HPDE6-E6E7 (cell line): ENCODE results near the gene MLLT6.

Experiments used
- DNase-seq: peaks from one replicate; pipeline ENCODE4 v3.0.0; 2011; ENCODE audit warnings: missing footprints; ENCODE audit errors: extremely low spot score

Gene MLLT6

DNA sequence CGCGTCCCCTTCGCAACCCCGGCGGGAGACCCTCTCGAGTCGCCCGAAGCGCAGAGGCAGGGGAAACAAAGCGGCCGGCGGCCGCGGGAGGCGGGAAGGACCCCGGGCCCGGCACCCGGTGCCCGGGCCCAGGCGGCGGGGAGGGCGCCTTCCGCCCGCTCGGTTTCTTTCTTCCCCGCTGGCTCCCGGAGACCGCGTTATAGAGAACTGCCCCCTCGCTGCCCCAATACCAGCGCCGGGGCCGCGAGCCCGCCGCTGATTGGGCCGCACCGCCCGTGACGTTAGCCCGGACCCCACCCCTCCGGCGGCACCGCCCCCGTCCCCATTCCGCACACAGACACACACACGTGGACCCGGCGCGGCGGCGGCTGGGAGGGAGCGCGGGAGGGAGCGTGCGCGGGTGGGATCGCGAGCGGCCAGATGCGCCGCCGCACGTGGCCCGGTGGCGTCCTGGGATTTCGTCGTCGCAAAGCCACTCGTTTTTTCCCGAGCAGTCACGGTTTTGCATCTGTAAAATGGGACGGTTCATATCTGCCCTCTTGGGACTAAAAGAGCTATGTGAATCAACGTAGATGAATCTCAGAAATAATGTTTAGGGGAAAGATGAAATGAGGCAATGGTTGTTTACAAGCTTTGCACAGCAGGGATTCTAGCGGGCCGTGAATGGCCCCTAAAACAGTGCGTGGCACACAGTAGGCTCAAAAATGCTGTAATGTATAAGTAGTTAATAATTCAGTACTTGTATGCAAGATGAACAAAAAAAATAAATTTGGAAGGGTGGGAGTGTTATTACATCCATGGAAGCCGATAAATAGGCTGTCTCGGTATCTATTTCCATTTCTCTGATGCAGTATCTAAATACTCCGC, 30.1 kb upstream of the MLLT6 start, which contains the start of gene EPOP:
Gene EPOP, minus strand, starts transcription at position 209 of the 867 bp plus-strand sequence. CDS start 462 bp downstream, outside the sequence.
- peak; percentile 91 for DNase-seq

DNA sequence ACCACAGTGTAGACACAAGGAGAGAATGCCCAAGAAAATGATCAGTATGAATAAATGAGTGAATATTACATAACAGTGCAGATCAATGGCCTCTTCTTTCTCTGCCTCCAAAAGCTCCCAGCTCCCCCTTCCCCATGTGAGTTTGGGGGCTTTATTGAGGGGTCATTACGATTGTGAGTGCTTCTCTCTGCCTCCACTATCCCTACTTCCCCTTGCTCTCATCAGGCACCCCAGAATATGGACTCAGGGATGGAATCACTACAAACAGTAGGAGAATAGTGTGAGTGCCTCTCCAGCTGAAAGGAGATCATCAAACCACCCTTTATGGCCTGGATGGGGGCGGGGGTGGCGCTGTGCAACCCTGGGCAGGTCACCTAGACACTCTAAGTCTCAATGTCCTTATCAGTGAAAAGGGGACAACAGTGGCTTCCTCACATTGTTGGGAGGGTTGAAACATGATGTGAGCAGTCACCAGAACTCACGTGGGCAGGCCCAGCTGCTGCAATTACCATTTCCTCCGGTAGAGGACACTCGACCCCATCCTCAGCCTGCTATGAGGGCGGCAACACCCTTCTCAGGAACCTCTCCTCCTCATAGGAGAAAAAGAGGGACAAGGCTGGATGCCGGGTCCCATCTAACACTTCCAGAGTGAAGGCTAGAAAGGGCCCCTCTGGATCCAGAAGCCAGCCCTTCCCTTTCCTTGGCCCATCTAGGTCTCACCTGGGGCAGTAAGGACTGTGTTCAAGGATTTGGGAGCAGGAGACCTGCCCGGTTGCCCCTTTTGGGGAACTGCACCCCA, 28.2 kb upstream of the MLLT6 start:
- peak; percentile 84 for DNase-seq

DNA sequence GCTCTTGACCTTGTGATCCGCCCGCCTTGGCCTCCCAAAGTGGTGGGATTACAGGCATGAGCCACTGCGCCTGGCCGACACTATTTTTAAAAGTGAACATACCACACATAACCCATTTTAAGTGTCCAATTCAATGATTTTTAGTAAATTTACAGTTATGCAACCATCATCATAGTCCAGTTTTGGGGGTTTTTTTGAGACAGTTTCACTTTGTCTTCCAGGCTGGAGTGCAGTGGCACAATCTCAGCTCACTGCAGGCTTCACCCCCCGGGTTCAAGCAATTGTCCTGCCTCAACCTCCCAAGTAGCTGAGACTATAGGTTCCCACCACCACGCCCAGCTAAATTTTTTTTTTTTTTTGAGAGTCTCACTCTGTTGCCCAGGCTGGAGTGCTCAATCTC, 27.3 kb upstream of the MLLT6 start:
- no peak for DNase-seq

DNA sequence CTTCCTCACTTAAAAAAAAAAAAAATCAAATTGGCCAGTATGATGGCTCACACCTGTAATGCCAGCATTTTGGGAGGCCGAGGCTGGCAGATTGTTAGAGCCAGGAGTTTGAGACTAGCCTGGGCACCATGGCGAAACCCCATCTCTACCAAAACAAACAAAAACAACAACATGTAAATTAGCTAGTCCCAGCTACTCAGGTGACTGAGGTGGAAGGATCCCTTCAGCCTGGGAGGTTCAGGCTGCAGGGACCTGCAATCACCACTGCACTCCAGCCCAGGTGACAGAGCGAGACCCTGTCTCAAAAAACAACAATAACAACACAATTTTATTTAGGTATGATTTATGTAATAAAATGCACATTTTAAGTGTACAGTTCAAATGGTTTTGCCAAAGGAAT, 24.0 kb upstream of the MLLT6 start:
- no peak for DNase-seq

DNA sequence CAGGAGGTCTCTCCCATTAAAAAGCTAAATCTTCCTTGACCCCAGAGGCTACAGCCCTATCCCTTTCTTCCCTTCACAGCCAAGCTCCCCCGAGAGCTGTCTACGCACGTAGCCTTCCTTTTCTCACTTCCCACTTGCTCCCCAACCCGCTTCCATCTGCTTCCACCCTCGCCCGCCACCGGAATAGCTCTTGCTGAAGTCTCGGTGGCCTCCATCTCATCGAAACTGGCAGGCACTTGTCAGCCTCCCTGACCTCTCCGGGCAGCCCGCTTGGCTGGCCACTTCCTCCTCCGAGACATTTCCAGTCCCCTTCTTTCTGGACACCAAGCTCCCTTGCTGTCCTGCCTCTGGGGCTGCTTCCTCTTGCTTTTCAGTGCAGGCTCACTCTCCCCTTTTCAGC, 19.6 kb upstream of the MLLT6 start:
- DNase-seq, result no peak

DNA sequence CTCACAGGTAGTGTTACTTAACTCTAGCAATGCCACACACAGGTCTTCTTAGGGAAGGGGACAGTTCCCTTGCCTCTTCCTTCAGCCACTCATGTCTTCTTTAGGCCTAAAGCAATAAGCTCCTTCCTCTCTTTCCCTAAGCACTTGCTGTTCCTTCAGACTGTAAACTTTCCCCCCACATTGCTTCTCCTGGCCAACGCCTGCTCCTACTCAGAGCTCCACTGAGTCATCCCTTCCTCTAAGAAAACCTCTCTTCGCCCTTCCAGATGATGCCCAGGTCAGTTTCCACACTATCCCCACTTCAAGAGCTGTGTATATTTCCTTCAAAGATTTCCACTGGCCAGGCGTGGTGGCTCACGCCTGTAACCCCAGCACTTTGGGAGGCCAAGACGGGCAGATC, 17.8 kb upstream of the MLLT6 start:
- no peak for DNase-seq

DNA sequence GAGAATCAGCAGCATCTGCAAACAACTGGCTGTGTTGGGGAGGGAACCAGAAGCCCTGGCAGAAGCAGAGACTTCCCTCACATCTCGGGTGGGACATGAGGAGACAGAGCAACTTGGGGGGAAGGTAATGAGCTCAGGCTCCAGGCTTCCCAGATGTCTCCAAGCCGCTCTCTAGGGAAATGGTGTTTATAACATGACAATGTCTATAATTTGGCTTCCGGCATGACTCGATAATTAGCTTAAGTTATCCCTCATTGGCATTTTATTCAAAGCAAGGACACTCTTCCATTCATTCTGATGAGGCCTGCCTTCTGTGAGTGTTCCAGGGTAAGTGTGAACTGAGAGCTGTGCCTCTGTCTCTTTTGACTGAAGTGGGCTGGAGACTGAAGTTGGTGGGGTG, 14.7 kb upstream of the MLLT6 start:
- no peak for DNase-seq

DNA sequence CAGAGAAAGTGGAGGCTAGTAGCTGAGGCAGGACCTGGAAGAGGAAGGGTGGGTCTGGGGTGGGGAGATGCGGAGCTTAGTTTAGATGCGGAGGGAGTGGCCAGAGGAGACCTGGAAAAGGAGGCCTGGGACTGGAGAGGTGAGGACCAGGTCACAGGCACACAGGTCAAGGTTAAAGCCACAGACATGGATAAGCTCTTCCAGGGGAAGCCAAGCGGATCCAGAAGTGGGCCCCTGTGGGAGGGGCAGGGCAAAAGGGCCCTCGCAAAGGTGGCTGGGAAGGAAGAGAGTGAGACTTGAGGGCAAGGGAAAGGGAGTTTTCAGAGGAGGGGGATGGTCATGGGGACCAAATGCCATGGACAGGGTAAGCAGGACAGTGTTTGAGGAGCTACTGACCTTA, 13.9 kb upstream of the MLLT6 start:
- no peak for DNase-seq

DNA sequence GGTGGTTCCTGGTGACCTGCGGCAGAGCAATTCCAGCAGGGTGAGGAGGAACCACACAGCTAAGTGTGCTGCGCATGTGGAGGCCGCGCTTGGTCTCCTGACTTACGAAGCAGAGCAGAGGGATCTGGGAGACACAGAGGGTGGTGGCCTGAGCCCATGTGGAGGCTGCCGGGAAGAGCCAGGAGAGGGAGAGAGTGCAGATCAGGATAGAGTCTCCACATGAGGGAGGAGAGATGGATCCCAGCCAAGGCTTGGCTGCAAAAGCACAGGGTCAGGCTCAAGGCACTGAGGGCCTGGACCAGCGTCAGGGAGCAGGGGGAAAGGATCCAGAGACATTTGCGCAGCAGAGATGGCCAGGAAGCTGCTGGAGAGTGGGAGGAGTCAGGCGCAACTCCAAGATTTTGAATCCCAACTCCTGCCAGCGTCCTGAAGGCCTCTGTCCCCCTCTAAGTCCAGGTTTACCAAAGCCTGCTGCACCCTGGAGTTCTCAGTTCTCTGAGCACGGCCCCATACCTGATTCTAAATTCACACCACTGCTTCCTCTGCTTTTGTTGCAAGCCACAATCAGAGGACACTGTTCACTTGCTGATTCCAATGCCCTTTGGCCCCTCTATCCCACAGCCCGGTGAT, 11.3 kb upstream of the MLLT6 start:
- DNase-seq, result no peak

DNA sequence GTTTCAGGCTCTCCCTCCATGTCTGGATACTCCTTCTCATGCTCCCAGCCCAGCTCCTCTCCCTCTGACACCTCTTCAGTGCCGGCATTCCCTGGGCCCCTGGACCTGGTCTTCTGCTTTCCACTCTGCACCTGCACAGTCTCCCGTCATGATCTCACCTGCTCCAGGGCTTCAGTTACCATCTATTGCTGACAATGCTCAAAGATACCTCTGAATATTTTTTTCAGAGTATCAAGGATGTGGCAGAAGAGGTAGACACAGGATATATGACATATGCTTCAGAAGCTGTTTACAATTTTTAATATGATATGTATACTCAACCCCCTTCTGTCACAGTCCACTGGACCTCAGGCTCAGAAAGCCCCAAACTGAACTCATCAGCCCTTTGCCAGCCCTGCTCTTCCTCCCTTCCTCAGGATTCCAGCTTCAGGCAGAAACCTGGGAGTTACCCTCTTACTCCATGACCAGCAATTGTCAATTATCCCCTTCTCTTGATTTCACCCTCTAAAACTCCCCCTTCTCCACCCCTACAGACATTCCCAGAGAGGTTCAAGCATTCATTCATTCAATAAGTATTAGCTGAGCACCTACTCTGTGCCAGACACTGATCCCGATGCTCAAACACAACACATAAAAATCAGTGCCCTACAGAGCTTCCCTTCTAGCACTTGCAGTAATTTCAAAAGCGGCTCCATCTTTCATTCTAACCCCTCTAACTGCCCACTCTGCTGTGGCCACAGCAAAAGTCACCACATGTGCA, 7.8 kb upstream of the MLLT6 start:
- DNase-seq, result no peak

DNA sequence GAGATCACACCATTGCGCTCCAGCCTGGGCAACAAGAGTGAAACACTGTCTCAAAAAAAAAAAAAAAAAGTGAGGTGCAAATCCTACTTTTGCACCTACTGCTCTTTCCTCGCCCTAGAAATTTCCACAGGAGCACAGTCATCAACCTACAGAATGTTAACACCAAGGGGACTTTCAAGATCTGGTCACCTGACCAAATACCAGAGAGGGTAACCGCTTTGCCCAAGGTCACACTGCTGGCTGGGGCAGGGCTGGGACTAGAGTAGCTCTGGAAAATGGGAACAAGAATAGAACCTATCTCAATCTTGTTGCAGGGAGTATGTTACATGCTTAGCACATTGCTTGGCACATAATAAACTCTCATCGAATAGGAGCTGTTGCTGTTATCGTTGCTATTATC, 6.3 kb upstream of the MLLT6 start:
- DNase-seq, result no peak

DNA sequence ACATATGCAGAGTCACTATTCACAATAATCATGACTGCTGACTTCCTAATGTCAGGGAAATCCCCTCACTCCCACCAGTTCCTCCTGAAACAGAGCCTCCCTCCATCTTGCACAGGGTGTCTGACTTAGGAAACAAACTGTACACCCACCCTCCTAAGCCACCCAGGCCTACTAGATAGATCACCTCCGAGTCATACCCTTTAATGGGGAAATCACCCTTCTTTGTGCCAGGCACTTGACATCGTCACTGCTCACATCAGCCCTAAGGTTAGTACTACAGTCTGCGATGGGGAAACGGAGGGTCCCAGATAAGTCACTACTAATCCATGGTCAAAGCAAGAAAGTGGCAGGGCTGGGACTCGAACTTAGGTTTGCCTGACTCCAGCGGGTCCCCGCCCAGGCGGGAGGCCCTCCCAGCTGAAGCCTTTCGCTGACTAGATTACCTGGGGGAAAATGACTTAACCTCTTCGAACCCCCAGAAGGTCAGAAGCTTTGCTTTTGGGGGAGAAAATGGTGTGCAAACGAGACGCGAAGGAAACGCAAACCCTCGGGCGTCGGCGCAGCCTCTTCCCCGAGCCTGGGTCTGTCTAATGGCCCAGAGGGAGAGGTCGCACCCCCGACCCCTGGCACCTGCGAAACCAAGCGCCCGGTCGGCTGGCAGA, 3.4 kb upstream of the MLLT6 start:
- DNase-seq, result no peak

DNA sequence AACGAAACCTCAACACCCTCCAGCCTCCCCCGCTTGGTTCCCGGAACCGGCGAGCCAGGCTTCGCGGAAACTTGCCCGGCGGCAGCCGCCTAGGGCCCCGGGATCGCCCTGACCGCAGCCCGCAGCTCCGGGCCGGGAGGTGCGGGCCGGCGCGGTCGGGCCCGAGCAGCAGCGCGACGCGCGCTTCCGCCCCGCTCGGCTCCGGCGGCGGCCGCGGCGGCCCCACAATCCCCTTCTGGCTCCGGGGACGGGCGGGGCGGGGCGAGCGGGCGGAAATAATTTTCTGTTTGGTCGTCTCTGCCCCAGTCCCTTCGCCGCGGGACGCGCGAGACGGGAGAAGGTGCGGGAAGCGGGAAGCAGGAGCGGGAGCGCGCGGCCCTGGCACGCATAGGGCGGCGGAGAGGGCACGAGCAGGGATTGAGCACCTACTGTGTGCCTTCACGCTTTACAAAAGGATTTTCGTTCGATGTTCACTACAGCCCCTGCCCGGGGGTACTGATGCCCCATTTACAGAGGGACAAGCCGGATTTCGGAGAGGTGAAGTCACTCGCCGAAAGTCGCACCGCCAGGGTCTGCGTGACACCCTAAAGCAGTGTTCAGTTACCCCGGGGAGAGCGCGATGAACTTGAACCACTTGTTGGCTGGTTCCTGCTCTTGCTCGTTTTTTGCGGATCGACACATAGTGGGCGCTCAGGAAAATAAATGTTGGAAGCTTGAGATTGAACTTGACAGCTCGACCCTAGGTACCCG, 2.7 kb upstream of the MLLT6 start:
- DNase-seq, result peak; percentile 68

DNA sequence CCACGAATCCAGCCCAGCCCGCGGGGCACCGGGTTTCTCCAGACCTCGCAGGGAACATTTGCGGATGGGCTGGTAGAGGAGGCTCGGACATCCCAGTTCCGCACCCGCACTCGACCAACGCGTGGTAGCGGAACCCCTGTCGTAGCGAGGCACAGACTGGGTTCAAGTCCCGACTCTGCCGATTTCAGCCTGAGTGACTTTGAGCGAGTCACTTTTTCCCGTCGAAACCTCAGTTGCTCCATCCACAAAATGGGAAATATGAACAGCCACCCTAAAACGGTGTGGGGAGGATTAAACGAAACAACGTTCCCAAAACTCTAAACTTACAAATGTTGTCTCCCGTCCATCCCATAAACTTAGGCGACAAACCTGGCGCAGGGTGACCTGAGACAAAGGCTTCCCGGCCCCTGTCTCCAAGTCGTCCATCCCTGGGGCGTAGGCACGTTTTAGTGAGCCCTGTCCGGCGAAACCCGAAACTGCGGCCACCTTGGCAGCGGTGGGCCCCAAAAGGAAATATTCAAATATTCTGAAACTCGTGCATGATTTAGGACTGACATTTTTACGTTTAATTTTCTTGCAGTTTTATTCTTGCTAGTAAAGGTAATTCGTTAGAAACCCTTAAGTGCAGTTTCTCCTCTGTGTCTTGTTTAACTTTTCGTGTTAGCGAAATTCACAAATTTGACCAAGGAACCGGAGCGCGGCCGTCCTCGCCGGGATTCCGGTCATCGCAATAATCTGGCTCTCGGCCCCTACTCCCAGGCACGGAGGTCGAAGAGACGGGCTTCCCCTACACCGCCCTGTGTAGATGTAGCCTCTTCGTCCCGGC, 1.9 kb upstream of the MLLT6 start:
- no peak for DNase-seq

DNA sequence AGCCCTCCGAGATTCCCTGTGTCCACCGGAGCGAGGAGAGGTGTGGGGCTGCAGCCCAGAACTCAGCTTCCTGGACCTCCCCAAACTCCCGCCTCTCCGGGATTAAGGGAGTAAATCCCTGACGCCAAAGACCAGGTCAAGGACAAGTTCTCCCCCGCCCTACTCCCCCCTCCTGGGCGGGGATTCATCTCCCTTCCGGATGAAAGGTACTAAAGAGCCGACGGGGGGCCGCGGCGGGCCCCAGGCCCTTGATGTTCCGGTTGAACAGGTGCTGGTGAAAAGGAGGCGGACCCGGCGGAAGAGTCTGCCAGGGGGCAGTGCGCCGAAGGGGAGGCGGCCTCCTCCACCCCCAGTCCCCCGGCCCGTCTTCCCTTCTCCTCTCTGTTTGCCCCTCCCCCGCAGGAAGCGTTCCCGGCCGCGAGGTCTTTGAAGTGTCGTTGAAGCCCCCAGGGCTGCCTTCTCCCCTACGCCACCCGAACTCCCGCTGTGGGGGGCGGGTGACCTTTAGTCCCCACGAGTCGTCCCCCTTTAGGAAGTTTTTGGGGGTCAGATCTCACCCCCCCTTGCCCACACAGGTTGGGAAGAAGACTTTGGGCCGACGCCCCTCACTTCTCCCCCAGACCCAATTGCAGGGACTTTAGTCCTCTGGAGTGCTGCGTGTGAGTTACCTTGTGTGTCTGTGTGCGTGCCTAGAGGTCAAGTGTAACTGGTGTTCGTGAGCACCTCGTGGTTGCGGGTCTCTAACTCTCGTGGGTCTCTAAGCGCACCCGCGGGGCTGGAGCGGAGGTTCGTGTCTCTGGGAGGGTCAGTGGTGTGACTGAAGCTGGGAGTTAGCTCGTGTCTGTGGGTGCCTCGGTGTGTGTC, 1.1 kb upstream of the MLLT6 start:
- DNase-seq, result peak; percentile 64

DNA sequence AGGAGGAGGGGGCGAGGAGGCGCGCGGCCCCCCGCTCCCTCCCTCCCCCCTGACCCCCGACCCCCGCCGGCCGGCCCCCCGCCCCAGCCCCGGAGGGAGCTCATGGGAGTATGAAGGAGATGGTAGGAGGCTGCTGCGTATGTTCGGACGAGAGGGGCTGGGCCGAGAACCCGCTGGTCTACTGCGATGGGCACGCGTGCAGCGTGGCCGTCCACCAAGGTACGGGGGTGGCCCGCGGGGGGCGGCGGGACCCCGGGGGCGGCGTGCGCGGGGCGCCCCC, 390 bp downstream of the MLLT6 start:
- no peak for DNase-seq

DNA sequence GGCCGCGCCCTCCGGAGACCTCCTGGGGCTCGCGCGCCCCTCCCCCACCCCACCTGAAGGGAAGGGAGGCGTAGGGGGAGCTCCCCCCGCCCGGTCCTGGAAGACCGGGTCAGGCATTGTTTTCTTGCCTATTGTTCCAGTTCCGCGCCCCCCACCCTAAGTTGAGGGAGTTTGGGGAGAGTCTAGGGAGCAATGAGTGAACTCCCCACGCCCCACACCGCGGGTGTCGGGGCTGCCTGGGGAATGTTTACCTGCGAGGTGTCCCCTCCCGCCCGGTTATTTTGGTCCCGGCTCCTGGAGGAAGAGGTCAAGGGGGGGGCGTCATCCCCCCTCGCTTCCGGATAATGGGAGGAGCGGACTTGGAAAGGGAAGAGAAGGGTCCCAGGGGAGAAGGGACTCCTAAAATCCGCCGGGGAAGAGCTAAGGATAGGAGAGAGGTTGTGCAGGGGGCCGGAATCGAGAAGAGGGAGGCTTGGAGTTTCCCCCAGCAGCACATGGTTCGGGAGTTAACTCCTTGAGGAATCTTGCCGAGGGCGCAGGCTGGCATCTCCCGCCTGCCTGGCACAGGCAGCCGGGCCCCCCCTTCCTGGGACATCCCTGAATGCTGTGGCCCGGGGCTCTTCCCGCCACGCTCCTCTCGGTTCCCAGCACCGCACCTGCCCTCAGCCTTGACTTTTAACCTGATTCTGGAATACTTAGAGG, 881 bp downstream of the MLLT6 start:
- no peak for DNase-seq

DNA sequence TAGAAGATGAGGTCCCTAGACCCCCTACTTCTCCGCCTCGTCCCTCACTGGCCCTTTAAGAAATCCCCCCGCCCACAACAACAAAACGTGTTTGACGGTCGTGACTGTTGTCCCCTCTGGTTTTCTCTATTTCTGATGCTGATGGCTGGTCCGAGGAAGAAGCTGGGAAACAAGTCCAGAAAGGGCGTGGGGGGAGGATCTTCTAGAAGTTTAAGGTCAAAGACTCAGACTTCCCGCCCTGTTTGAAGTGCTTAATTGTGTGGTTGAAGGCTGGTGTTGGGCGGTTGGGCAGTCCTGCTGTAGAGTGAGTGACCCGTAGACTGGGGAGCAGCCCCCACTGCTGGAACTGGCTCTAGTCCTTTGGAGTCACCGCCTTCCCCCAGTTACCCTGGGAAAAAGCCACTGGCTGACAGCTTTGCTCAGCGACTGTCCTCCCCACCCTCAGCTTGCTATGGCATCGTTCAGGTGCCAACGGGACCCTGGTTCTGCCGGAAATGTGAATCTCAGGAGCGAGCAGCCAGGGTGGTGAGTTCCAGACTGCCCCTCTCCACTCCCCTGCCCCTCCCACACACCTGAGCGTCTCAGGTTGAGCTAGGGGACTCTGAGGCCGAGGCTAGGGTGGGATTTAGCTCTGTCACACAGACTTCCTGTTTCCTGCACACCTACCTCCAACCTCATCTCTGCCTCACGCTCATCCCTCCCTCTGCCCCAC, 1.6 kb downstream of the MLLT6 start:
- no peak for DNase-seq
